Upper lobe of left lung (tissue), 6 donors: ENCODE data around the gene GGTLC1. TPM values are rescaled to one million over a fixed set of nuclear protein-coding genes. Genes with fewer than 3 reads are reported as not detected.

Experiments used
- ATAC-seq, 2 donors: fragments of 200-7000 bp; cut with Tn5 transposase; one replicate each; pipeline ENCODE4 v1.9.1; 2022; ENCODE audit warnings: mild to moderate bottlenecking in 2 of 2, moderate library complexity in 2 of 2; ENCODE audit not compliant: low FRiP score in 2 of 2
- DNase-seq, 2 donors: peaks; one replicate each; pipeline ENCODE4 v3.0.0-alpha.2; 2019 to 2020
- H3K27ac ChIP-seq, 4 donors: fragments of 200-600 bp; sonication (generic); one replicate each; pipeline ENCODE4 v1.5.1; 2016 to 2019
- H3K27me3 ChIP-seq, 4 donors: fragments of 200-600 bp; sonication (generic); one replicate each; pipeline ENCODE4 v1.5.1; 2017 to 2019
- H3K36me3 ChIP-seq, 4 donors: fragments of 200-600 bp; sonication (generic); one replicate each; pipeline ENCODE4 v1.5.1; 2016 to 2019
- H3K4me1 ChIP-seq, 4 donors: fragments of 200-600 bp; sonication (generic); one replicate each; pipeline ENCODE4 v1.5.1; 2018 to 2019
- H3K4me3 ChIP-seq, 4 donors: fragments of 200-600 bp; sonication (generic); one replicate each; pipeline ENCODE4 v1.5.1; 2017 to 2019; ENCODE audit warnings: mild to moderate bottlenecking in 2 of 4, moderate library complexity in 1 of 4
- H3K9me3 ChIP-seq, 4 donors: fragments of 200-600 bp; sonication (generic); one replicate each; pipeline ENCODE4 v1.5.1; 2018 to 2019
- EP300 ChIP-seq, 4 donors: sonication (generic); formaldehyde crosslinking; IDR thresholded peaks; one replicate each; pipeline ENCODE4 v1.5.1; 2017; ENCODE audit warnings: antibody characterized with exemption in 4 of 4, control low read depth in 2 of 4
- POLR2A ChIP-seq, 4 donors: fragments of 450-650 bp; IDR thresholded peaks; one replicate each; pipeline ENCODE4 v1.5.1; 2016 to 2017; ENCODE audit warnings: antibody characterized with exemption in 4 of 4, mild to moderate bottlenecking in 2 of 4
- POLR2AphosphoS5 ChIP-seq, 2 donors: sonication (generic); formaldehyde crosslinking; IDR thresholded peaks; one replicate each; pipeline ENCODE4 v1.5.1; 2017; ENCODE audit warnings: antibody characterized with exemption in 2 of 2
- WGBS, 2 donors: methylation state at CpG; one replicate each; pipeline ENCODE4 v1.1.5; 2017 to 2018; 5-methylcytosine and 5-hydroxymethylcytosine counted together
- total RNA-seq, 6 donors: library from RNA; depleted of rRNA in 4 of 6; stranded (reverse); fragments of >200 nt in 4 of 6; gene quantifications; one replicate each; pipeline versions ENCODE4 v1.1.0 to v1.2.1, GENCODE V29; 2016 to 2021
- TF ChIP-seq, protein P1 (sequence below), 6 experiments: fragments of 450-650 bp in 4 of 6; fragments of 200-600 bp in 2 of 6; sonication (generic) in 2 of 6; IDR thresholded peaks; one replicate each; pipeline ENCODE4 v1.5.1; 2016 to 2019; ENCODE audit warnings: antibody characterized with exemption in 6 of 6
- donor health status: DM: no; HTN: no; CAD: no; lungs with moderate emphysema.
- donor health status: DM: no; HTN: yes; CAD: no; lungs with severe emphysema.

Gene GGTLC1
- total RNA-seq, 6 donors from 2014 or later, result 23.0 to 94.7 (median 75.7) TPM

DNA sequence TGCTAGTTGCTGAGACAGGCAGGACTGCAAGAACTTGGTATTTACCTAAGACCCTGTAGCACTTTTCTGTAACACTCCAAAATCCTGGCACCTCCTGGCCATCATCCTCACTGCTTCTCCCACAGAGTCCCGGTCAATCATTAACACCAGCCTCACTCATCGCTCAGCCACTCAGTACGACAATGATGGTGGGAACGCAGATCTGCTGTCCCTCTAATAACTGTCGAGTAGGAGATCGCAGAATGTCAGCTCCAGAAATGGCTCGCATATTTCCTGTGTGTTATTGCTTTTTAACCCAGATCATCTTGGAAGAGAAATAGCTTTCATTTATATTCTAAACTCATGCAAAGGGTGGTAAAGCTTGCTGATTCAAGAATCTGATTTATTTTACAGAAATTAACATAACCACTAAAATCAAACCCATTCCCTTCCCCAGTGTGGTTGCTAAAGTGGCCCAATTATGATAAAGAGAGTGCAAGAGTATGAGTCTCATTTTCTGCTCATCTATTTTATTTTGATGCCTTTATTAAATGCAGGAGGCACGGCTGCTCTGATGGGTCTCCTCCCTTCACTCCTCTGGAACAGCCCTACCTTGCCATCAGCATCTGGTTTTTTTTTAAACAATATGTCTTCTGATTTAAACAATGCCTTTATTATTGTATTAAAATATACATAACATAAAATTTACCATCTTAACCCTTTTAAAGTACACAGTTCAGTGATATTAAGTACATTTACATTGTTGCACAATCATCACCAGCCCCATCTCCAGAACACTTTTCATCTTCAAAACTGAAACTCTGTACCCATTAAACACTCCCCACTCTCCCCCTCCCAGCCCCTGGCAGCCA, 28.3 kb upstream of the GGTLC1 start:
- H3K4me1 ChIP-seq, result no peaks in the 10 kb centered on the region
- no peak for ATAC-seq

DNA sequence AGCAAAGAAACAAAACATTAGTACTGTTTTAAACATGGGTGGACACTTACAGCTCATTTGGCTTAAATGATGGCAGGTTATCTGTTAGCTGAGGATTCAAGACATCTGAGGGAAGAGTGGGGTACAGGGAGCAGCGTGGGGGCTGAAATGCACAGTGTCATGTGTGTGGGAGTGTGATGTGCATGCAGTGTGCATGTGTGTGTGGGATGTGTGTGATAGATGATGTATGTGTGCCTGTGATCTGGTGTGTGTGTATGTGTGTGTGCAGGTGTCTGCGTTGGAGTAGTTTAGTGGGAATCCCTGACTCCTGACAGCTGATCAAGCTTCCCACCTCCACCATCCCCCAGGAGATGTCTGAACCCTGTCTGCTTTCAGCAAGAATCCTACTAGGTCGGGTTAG, 25.4 kb upstream of the GGTLC1 start:
- H3K27ac ChIP-seq, result no peak overlapping the region
- WGBS, 2 donors, result 84 to 93% methylated on average over 3 of the region's 3 CpGs
- ATAC-seq (no peak), DNase-seq (no peak)
- no peaks in the 10 kb centered on the region for H3K27me3 ChIP-seq
- no peaks in the 10 kb centered on the region for H3K4me1 ChIP-seq
- no peak for TF ChIP-seq EP300 (IDR thresholded peaks at IDR 0.05)
- TF ChIP-seq, protein P1, sequence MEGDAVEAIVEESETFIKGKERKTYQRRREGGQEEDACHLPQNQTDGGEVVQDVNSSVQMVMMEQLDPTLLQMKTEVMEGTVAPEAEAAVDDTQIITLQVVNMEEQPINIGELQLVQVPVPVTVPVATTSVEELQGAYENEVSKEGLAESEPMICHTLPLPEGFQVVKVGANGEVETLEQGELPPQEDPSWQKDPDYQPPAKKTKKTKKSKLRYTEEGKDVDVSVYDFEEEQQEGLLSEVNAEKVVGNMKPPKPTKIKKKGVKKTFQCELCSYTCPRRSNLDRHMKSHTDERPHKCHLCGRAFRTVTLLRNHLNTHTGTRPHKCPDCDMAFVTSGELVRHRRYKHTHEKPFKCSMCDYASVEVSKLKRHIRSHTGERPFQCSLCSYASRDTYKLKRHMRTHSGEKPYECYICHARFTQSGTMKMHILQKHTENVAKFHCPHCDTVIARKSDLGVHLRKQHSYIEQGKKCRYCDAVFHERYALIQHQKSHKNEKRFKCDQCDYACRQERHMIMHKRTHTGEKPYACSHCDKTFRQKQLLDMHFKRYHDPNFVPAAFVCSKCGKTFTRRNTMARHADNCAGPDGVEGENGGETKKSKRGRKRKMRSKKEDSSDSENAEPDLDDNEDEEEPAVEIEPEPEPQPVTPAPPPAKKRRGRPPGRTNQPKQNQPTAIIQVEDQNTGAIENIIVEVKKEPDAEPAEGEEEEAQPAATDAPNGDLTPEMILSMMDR (IDR thresholded peaks at IDR 0.05), result no peak
- no peak for TF ChIP-seq POLR2AphosphoS5 (IDR thresholded peaks at IDR 0.05)
- TF ChIP-seq POLR2A (IDR thresholded peaks at IDR 0.05), result no peak
- H3K36me3 ChIP-seq, result no peaks in the 10 kb centered on the region
- no peak overlapping the region for H3K4me3 ChIP-seq
- H3K9me3 ChIP-seq, result no peaks in the 10 kb centered on the region

More for the DNA sequence above, 28.3 kb upstream of the GGTLC1 start:
- H3K36me3 ChIP-seq, result no peaks in the 10 kb centered on the region
- WGBS, 2 donors, result 57 to 70% methylated on average over 8 of the region's 8 CpGs
- H3K9me3 ChIP-seq, result no peaks in the 10 kb centered on the region
- TF ChIP-seq POLR2AphosphoS5 (IDR thresholded peaks at IDR 0.05), result no peak
- no peak for TF ChIP-seq POLR2A (IDR thresholded peaks at IDR 0.05)
- TF ChIP-seq, protein P1 (IDR thresholded peaks at IDR 0.05), result no peak
- no peak for TF ChIP-seq EP300 (IDR thresholded peaks at IDR 0.05)
- H3K27ac ChIP-seq, result no peak overlapping the region
- DNase-seq, result no peak
- no peak overlapping the region for H3K4me3 ChIP-seq
- H3K27me3 ChIP-seq, result no peaks in the 10 kb centered on the region

DNA sequence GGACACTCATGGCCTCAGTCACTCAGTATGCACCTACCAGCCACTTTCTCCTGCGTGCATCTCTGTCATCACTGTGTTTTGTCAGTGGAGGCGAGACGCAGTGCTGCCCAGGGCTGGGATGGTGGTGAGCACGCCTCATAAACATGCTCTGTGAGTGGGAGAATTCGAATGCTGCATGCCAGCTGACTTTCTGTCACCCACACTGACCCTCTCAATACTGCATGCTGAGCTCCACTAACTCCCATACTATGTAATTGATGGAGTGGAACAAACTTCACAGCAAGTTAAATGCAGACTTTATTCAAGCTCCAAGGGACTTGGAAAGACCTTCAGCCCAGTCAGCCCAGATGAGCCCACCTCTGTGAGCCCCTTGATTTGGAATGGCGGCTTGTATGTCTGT, 22.7 kb upstream of the GGTLC1 start:
- no peak for TF ChIP-seq POLR2AphosphoS5 (IDR thresholded peaks at IDR 0.05)
- TF ChIP-seq POLR2A (IDR thresholded peaks at IDR 0.05), result no peak
- TF ChIP-seq EP300 (IDR thresholded peaks at IDR 0.05), result no peak
- TF ChIP-seq, protein P1 (IDR thresholded peaks at IDR 0.05), result no peak
- 90 to 93% methylated on average over 5 to 6 of the region's 6 CpGs for WGBS, 2 donors
- H3K4me3 ChIP-seq, result no peak overlapping the region
- no peak overlapping the region for H3K27ac ChIP-seq
- no peaks in the 10 kb centered on the region for H3K27me3 ChIP-seq
- no peaks in the 10 kb centered on the region for H3K4me1 ChIP-seq
- DNase-seq (no peak), ATAC-seq (no peak)
- no peaks in the 10 kb centered on the region for H3K9me3 ChIP-seq
- H3K36me3 ChIP-seq, result no peaks in the 10 kb centered on the region

DNA sequence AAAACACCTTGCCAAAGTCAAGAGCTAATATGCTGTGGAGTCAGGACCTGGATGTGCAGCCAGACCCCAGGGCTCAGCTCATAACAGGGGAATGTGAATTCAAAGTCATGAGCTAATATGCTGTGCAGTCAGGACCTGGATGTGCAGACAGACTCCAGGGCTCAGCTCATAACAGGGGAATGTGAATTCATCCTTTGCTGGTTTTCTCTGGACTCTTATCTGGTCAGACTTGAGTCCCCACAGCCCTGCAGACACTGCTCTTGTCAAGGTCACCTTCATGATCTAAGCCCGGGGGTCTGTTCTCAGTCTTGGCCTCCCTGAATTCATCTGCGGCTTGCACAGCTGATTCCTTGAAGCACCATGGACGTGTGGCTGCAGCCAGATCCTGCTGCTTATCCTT, 19.2 kb upstream of the GGTLC1 start:
- TF ChIP-seq POLR2A (IDR thresholded peaks at IDR 0.05) (no peak), POLR2AphosphoS5 (IDR thresholded peaks at IDR 0.05) (no peak), EP300 (IDR thresholded peaks at IDR 0.05) (no peak)
- TF ChIP-seq, protein P1 (IDR thresholded peaks at IDR 0.05), result no peak
- Histone ChIP-seq H3K4me3 (no peak overlapping the region), H3K9me3 (no peaks in the 10 kb centered on the region), H3K27ac (no peak overlapping the region), H3K4me1 (no peaks in the 10 kb centered on the region), H3K27me3 (no peaks in the 10 kb centered on the region), H3K36me3 (no peaks in the 10 kb centered on the region)
- DNase-seq (no peak), ATAC-seq (no peak)
- 88 to 89% methylated on average over 3 of the region's 3 CpGs for WGBS, 2 donors
